Transverse colon (tissue), 4 donors: Measurements from ENCODE around the gene PMEPA1. TPM values are rescaled to one million over a fixed set of nuclear protein-coding genes. Genes with fewer than 3 reads are reported as not detected.

Experiments used
- DNase-seq: peaks from one replicate; pipeline ENCODE4 v3.0.0-alpha.2; 2019
- H3K27ac ChIP-seq, 4 donors: fragments of 200-600 bp; sonication (generic); 2 replicates each; pipeline ENCODE4 v1.5.1; 2016 to 2018; ENCODE audit warnings: inconsistent platforms in 4 of 4
- H3K27me3 ChIP-seq: fragments of 200-600 bp; sonication (generic); 2 replicates; pipeline ENCODE4 v1.5.1; 2017; ENCODE audit warnings: inconsistent platforms
- H3K36me3 ChIP-seq, 4 donors: fragments of 200-600 bp; sonication (generic); 2 replicates each; pipeline ENCODE4 v1.5.1; 2017 to 2019; ENCODE audit warnings: inconsistent platforms in 4 of 4
- H3K4me1 ChIP-seq, 4 donors: fragments of 200-600 bp; sonication (generic); 2 replicates each; pipeline ENCODE4 v1.5.1; 2017 to 2020; ENCODE audit warnings: inconsistent platforms in 4 of 4
- H3K4me3 ChIP-seq, 4 donors: fragments of 200-600 bp; sonication (generic); 1 replicate in 1 of 4; 2 replicates in 3 of 4; pipeline versions ENCODE4 v1.5.1 to v1.6.1; 2017 to 2019; ENCODE audit warnings: inconsistent platforms in 4 of 4
- H3K9me3 ChIP-seq, 2 donors: fragments of 200-600 bp; sonication (generic); 2 replicates each; pipeline ENCODE4 v1.5.1; 2017 to 2019; ENCODE audit warnings: inconsistent platforms in 2 of 2
- EP300 ChIP-seq: sonication (generic); formaldehyde crosslinking; IDR thresholded peaks from one replicate; pipeline ENCODE4 v1.6.1; 2017; ENCODE audit warnings: antibody characterized with exemption, low read depth
- POLR2A ChIP-seq: fragments of 450-650 bp; IDR thresholded peaks from one replicate; pipeline ENCODE4 v1.6.1; 2016; ENCODE audit warnings: antibody characterized with exemption, mild to moderate bottlenecking, moderate library complexity
- POLR2AphosphoS5 ChIP-seq, 3 donors: sonication (generic); formaldehyde crosslinking; IDR thresholded peaks; one replicate each; pipeline ENCODE4 v1.6.1; 2016; ENCODE audit warnings: antibody characterized with exemption in 3 of 3
- WGBS, 2 donors: methylation state at CpG; one replicate each; pipeline ENCODE4 v1.1.5; 2018; ENCODE audit warnings: low coverage in 1 of 2; 5-methylcytosine and 5-hydroxymethylcytosine counted together
- in situ Hi-C, 4 donors: fragments of 200-750 bp; cut with MboI; loops; one replicate each; pipeline versions ENCODE4 v1.15.0 to v1.15.1; 2017; ENCODE audit warnings: low sequenced_read_pairs in 3 of 4, low pct_ligation_motif_present in 1 of 4, low pct_unique_long_range_greater_than_20kb in 1 of 4
- intact Hi-C: fragments of 100-400 bp; cut with DNase I; formaldehyde crosslinking; loops from one replicate; pipeline ENCODE4 v1.15.1; 2023; ENCODE audit warnings: low total_unique reads
- total RNA-seq, 4 donors: library from RNA; depleted of rRNA; stranded (reverse); fragments of >200 nt; gene quantifications; one replicate each; pipeline ENCODE4 v1.1.0, GENCODE V29; 2016
- TF ChIP-seq, protein P1 (sequence below), 5 experiments: fragments of 200-600 bp in 3 of 5; fragments of 450-650 bp in 2 of 5; sonication (generic) in 3 of 5; IDR thresholded peaks; 1 replicate in 2 of 5; 2 replicates in 3 of 5; pipeline ENCODE4 v1.5.1; 2016 to 2017; ENCODE audit warnings: antibody characterized with exemption in 5 of 5, inconsistent platforms in 3 of 5, mild to moderate bottlenecking in 2 of 5, moderate library complexity in 1 of 5

Gene PMEPA1
- total RNA-seq, 4 donors from 2014 or later = 6.4 to 10.8 (median 8.4) TPM

DNA sequence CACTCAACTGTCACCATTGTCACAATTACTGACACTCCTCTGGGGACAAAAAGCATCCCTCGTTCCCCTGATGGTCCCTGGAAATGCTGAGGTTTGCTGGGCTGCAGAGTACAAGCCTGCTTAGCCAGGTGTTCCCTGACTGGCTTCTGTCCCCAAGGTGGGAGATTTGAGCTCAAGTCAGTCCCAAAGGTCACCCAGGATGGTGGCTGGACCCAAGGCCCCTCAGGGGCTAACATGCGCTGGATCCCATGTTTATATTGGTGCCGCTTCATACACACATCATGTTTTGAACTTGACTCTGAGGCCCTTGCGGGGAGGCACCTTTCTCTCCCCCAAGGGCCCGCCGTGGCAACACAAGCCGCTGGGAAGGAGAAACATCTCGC, 44.2 kb downstream of the PMEPA1 start:
- TF ChIP-seq POLR2A (no peak), EP300 (no peak), POLR2AphosphoS5 (IDR thresholded peaks at IDR 0.05) (no peak)
- TF ChIP-seq, protein P1, sequence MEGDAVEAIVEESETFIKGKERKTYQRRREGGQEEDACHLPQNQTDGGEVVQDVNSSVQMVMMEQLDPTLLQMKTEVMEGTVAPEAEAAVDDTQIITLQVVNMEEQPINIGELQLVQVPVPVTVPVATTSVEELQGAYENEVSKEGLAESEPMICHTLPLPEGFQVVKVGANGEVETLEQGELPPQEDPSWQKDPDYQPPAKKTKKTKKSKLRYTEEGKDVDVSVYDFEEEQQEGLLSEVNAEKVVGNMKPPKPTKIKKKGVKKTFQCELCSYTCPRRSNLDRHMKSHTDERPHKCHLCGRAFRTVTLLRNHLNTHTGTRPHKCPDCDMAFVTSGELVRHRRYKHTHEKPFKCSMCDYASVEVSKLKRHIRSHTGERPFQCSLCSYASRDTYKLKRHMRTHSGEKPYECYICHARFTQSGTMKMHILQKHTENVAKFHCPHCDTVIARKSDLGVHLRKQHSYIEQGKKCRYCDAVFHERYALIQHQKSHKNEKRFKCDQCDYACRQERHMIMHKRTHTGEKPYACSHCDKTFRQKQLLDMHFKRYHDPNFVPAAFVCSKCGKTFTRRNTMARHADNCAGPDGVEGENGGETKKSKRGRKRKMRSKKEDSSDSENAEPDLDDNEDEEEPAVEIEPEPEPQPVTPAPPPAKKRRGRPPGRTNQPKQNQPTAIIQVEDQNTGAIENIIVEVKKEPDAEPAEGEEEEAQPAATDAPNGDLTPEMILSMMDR (IDR thresholded peaks at IDR 0.05) = no peak
- Histone ChIP-seq H3K36me3 (no peaks in the 10 kb centered on the region), H3K9me3 (no peaks in the 10 kb centered on the region), H3K4me1 (peaks cover 0 to 13% (median 10%) of the 10 kb centered on the region in 4 donors), H3K27me3 (no peaks in the 10 kb centered on the region), H3K27ac (no peak overlapping the region), H3K4me3 (no peak overlapping the region)
- 86 to 91% methylated on average over 1 to 8 of the region's 8 CpGs for WGBS, 2 donors
- no peak for DNase-seq
- intact Hi-C loops = no loop called here
- in situ Hi-C loops = loop anchor here in 2 of 4 donors (25.0 kb wide), 2 partner anchors 222 to 422 kb away; no protein-coding TSS in a partner anchor

GRCh38 chr20:57664924-57665588, 44.8 kb downstream of the PMEPA1 start:
- Histone ChIP-seq H3K27ac (no peak overlapping the region), H3K4me3 (no peak overlapping the region), H3K36me3 (no peaks in the 10 kb centered on the region), H3K27me3 (no peaks in the 10 kb centered on the region), H3K4me1 (peaks cover 0 to 10% (median 10%) of the 10 kb centered on the region in 4 donors), H3K9me3 (no peaks in the 10 kb centered on the region)
- intact Hi-C loops = no loop called here
- in situ Hi-C loops = loop anchor here in 2 of 4 donors (25.0 kb wide), 2 partner anchors 222 to 422 kb away; no protein-coding TSS in a partner anchor
- 85 to 86% methylated on average over 12 to 14 of the region's 14 CpGs for WGBS, 2 donors
- DNase-seq = no peak
- TF ChIP-seq POLR2AphosphoS5 (IDR thresholded peaks at IDR 0.05) (no peak), EP300 (no peak), POLR2A (no peak)
- TF ChIP-seq, protein P1 (IDR thresholded peaks at IDR 0.05) = no peak

DNA sequence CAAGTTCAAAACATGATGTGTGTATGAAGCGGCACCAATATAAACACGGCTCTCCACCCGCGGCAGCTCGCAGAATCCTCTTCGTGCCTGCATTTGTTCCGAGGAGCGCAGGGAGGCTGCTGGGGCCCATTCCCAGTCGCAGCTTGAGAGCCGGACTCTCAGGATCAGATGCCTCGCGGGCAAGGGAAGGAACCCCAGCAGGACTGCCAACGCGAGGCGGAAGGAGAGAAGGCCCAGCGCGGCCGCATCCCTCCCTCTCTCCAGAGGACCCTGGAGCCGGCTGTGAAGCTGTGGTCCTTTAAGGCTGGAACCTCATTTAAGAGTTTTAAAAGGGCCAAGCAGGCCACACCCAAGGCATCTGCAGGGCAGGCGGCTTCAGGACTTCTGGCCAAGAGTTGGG, 45.3 kb downstream of the PMEPA1 start:
- intact Hi-C loops = no loop called here
- TF ChIP-seq POLR2AphosphoS5 (IDR thresholded peaks at IDR 0.05) (no peak), POLR2A (no peak)
- peak; percentile 3 for DNase-seq

DNA sequence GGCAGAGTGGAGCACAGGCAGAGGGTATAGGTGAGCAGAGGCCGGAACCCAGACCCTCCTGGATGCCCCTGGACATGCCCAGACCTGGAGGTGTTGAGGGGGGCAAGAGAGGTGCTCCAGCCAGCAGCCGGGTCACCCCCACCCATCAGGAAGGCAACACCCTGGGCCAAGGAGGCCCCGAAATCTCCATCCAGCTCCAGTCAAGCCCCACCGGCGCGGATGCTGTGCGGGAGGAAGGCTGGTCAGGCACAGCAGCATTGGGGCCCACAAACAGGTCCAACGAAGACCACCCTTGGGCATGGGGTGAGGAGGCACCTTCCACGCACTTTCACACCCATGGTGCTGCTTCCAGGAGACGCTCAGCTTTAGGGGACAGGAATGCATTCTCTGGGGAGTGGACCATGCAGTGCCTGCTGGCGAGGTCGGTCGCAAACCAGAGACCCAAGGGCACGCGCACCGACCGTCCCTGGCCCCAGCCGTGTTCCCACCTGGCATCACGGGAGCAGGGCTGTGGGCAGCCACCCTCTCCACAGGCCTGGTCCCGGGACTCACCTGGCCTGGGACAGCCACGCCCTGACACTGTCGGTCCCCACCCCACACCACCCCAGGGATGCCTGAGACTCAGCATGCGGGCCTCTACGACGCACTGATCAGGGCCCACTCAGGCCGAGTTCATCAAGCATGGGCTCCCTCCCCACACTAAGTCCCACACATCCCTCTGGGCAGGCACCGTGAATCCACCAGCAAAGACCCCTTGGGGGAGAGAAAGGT, 45.9 kb downstream of the PMEPA1 start:
- no peaks in the 10 kb centered on the region for H3K27me3 ChIP-seq
- TF ChIP-seq EP300 (no peak), POLR2A (no peak), POLR2AphosphoS5 (IDR thresholded peaks at IDR 0.05) (no peak)
- TF ChIP-seq, protein P1 (IDR thresholded peaks at IDR 0.05) = no peak
- in situ Hi-C loops = loop anchor here in 2 of 4 donors (25.0 kb wide), 2 partner anchors 223 to 423 kb away; no protein-coding TSS in a partner anchor
- peaks cover 0 to 10% (median 9%) of the 10 kb centered on the region in 4 donors for H3K4me1 ChIP-seq
- peak; percentile 5 for DNase-seq
- no peaks in the 10 kb centered on the region for H3K36me3 ChIP-seq
- intact Hi-C loops = no loop called here
- no peak overlapping the region for H3K4me3 ChIP-seq
- WGBS, 2 donors = 96% methylated on average over 21 of the region's 27 CpGs; no CpG with 5 or more reads in 1 of the 2 donors
- H3K27ac ChIP-seq = no peak overlapping the region
- no peaks in the 10 kb centered on the region for H3K9me3 ChIP-seq

More for the DNA sequence above, 45.3 kb downstream of the PMEPA1 start:
- Histone ChIP-seq H3K27me3 (no peaks in the 10 kb centered on the region), H3K27ac (no peak overlapping the region), H3K9me3 (no peaks in the 10 kb centered on the region), H3K36me3 (no peaks in the 10 kb centered on the region), H3K4me1 (peaks cover 0 to 10% (median 10%) of the 10 kb centered on the region in 4 donors), H3K4me3 (no peak overlapping the region)
- in situ Hi-C loops = loop anchor here in 2 of 4 donors (25.0 kb wide), 2 partner anchors 223 to 423 kb away; no protein-coding TSS in a partner anchor
- 75 to 84% methylated on average over 8 to 20 of the region's 20 CpGs for WGBS, 2 donors
